Measurements from ENCODE around the gene WRNIP1.
"Not testable (repeated sequence)": the region's sequence is repeated elsewhere in the genome, so short reads cannot be mapped to it uniquely, and the experiment has no call there.

WRNIP1 gene

DNA sequence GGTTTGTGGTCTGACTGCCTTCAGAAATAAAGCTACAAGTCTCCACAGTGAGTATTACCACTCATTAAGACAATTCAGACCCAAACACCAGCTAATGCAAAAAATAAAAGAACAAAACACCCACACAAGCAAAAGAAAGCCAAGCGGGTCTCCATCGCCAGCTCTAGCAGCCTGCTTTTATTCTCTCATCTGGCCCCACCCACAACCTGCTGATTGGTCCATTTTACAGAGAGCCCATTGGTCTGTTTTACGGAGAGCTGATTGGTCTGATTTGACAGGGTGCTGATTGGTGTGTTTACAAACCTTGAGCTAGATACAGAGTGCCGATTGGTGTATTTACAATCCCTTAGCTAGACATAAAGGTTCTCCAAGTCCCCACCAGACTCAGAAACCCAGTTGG is 2.3 kb upstream of the WRNIP1 start:
- DNase-seq (ENCODE audit: low read depth in 2 of 2) = not testable (repeated sequence)

DNA sequence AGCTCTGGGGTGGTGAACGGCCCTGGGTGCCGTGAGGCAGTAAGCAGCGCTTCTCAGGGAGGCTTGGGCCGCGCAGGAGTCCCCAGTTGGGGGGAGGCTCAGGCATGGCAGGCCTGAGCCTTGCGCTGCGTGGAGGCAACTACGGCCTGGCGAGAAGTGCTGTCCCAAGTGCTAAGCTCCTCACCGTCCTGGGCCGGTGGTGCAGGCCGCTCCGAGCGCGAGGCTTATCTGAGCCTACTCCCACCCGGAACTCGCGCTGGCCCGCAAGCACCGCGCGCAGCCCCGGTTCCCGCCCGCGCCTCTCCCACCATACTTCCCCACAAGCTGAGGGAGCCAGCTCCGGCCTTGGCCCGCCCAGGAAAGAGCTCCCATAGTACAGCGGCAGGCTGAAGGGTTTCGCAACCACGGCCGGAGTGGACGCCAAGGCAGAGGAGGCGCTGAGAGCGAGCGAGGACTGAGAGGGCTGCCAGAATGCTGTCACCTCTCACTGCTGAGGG is 1.8 kb upstream of the WRNIP1 start:
- no peak for DNase-seq (ENCODE audit: low read depth in 2 of 2)

DNA sequence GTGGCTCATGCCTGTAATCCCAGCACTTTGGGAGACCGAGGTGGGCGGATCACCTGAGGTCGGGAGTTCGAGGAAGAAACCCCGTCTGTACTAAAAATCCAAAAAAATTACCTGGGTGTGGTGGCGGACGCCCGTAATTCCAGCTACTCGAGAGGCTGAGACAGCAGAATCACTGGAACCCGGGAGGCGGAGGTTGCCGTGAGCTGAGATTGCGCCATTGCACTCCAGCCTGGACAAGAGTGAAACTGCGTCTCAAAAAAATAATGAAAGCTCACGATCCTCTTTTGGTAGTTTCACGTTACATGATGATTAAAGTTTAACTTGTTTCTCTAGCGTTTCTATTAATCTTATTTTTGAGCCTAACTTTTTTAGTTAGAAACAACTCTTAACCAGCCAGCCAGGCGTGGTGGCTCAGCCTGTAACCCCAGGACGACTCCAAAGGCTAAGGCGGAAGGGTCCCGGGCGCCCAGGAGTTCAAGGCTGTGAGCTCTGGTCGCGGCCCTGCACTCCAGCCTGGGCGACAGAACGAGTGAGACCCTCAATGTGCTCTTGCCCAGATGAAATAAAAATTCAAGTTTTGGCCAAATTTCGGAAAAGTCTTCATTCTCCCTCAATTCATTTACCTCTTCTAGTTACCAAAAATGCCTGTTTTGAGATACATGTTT is 1.2 kb upstream of the WRNIP1 start:
- DNase-seq (ENCODE audit: low read depth in 2 of 2) = no peak

DNA sequence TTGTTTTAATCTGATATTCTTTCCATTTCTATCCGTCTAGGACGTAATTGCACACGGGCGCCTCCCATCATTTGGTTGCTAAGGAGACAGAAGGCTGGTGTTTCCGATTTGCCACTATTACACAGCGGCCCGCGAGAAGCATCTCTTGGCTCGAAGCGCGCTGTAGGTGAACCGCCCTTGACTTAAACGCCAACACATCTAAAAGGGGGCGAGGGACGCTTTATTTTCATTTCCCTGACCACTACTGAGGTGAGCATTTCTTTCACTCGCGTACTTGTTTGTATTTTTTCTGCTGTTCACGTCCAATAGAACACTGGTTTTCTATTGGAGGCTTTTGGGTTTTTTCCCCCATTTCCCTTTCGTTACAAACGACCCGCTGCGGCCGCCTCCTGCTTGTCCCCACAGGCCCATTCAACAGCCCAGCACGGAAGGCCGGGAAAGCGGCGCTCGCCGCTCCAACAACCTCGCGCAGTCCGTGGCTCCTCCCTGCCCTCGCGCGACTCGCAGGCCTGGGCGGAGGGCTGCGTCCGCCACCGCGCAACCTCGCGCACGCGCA is 505 bp upstream of the WRNIP1 start:
- peak in 1 of 2 experiments; percentile 20 for DNase-seq (ENCODE audit: low read depth in 2 of 2)

DNA sequence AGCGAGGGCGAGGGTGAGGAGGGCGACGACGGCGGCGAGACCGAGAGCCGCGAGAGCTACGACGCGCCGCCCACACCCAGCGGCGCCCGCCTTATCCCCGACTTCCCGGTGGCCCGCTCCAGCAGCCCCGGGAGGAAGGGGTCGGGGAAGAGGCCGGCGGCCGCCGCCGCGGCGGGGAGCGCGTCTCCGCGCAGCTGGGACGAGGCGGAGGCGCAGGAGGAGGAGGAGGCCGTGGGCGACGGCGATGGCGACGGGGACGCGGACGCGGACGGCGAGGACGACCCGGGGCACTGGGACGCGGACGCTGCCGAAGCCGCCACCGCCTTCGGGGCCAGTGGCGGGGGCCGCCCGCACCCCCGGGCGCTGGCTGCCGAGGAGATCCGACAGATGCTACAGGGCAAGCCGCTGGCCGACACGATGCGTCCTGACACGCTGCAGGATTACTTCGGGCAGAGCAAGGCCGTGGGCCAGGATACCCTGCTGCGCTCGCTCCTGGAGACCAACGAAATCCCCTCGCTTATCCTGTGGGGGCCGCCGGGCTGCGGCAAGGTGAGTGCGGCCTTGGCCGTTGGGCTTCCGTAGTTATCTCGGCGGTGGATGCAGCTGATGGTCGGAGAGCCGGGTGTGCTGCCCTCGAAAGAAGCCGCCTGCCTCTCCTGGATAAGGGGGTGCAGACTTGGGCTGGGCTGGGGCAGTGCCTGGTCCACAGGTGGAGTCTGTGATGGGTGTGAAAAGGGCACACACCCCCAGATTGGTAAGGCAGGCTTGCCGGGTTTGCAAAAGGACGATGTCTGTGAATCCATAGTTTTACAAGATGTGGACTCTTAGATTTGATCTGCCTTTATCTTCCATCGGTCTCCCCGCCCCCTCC is 938 bp downstream of the WRNIP1 start:
- DNase-seq (ENCODE audit: low read depth in 2 of 2) = no peak

DNA sequence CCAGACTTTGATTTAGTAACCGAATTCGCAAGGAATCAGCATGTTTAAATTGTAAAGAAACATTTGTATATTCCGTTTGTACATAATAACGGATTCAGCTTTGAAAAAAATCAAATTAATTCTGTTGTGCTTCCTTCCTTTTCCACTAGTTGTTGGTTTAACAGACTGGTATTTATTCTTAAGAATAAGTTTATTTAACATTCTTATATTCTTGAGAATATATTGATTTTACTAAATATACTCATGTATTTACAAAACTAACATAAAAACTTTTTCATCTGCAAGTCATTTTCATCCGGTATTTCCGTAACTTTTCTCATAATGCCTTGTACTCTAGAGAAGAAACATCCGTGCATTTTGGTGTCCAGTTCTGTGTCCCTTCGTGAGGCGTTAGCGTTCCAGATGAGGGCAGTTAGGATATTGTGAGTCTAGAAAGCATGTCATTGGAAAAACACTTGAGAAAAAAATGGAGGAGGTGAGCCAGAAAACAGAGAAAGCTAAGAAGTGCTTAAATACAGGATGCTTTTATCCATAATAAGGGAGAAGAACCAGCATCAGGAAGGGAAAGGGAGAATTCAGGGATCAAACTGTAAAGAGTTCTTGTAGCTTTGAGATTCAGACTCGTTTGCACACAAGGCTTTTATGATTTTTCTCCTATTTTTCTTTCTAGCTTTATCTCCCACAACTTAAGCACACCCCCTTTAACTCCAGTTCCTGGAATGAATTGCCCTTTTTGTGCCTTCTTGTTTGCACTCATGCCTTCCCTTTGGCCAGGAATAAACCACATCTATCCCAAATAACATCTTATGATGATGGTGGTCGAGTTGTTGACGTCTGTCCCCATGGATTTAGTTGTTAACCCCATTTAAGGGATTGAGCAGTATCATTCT is 1.8 kb downstream of the WRNIP1 start:
- no peak for DNase-seq (ENCODE audit: low read depth in 2 of 2)

DNA sequence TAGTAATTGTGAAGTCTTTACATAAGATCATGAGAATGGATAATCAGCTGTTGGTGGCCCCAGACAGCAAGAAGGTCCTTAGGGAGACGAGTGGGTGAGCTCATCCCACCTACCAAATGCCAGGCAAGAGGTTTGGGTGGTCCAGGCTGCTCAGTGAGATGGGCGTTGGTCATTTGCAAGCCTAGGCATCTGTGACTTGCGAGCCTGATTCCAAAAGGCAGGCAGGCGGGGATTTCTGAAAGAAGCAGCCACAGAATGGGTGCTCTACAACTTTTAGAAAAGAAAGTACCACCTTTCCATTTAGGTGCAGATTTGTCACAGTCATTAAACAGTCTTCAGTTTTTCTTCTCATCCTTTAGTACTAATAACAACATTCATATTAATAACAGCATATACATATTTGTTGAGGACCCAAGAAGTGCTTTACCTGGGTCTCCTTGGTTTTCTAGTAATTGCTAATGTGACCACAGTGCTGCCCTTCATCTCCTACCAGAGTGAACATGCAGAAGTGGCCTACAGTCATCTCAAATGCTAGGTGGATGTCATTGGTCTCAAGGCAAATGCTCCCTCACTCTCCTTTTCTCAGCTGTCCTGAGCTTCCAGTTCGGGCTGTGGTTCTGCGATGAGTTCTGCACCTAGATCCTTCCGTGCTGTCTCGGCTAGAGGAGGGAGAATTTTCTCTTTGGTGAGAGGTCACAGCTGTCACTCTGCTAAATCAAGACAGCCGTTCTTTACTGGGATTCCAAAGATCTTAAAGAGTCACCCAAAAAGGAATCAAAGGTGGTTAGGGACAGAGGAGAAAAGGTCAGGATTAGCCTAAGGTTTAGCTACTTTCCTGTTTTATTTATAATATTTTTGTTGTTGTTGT is 2.7 kb downstream of the WRNIP1 start:
- DNase-seq (ENCODE audit: low read depth in 2 of 2) = no peak

DNA sequence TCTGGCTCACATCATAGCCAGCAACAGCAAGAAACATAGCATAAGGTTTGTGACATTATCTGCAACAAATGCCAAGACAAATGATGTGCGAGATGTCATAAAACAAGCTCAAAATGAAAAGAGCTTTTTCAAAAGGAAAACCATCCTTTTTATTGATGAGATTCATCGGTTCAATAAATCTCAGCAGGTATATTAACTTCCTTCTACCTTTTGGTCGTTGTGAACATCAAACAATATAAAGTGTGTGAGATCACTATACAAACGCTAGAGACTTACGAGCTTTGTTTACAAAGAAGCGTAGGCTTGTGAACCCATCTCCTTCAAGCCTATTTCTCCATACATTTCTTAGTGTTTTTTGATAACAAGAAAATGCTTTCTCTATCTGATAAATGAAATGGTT is 3.5 kb downstream of the WRNIP1 start:
- DNase-seq (ENCODE audit: low read depth in 2 of 2) = no peak

DNA sequence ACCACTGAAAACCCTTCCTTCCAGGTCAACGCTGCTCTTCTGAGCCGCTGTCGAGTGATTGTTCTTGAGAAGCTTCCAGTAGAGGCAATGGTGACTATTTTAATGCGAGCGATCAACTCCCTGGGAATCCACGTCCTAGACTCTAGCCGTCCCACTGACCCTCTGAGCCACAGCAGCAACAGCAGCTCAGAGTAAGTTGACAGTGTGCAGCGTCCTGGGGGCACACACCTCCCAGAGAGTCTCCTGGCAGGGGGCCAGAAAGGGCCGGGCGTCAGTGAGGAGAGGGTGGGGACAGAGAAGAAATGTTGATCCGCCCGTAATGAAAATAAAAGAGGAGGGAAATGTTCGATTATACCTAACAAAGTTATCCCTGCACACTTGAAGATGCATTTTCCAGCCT is 5.0 kb downstream of the WRNIP1 start:
- no peak for DNase-seq (ENCODE audit: low read depth in 2 of 2)

DNA sequence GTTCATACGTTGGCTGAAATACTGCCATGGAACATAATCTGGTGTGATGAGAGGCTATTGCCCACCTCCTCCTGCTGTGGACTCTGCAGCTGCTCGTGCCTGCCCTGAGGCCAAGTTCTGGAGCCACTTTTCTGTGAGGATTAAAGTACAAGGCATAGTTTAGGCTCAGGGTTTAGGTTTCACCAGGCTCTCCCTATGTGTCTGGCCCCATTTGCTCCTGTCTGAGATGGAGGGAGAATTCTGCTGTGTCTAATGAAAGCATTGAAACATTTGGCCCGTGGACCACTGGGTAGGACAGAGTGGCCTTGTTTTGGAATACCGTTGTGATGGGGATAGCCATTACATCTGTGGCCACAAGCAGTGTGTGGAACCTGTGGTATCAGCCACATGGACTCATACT is 5.9 kb downstream of the WRNIP1 start:
- DNase-seq (ENCODE audit: low read depth in 2 of 2) = no peak

DNA sequence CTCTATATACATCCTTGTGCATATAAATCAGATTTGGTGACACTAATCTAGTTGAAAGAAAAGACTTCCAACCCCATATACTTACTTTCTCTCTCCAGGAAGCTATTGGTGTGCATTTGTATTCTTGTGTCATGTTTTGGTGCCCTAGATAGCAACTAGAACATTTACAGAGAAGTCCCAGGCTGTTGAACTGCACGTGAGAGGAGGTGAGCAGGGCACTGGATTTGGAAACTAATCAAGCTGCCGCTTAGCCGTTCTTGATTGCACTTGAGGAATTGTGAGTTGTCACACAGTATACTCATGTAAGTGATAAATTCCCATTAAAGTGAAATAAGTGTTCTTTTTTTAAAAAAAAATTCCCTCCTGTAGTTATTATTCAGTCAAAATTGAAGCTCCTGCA is 7.6 kb downstream of the WRNIP1 start:
- no peak for DNase-seq (ENCODE audit: low read depth in 2 of 2)

DNA sequence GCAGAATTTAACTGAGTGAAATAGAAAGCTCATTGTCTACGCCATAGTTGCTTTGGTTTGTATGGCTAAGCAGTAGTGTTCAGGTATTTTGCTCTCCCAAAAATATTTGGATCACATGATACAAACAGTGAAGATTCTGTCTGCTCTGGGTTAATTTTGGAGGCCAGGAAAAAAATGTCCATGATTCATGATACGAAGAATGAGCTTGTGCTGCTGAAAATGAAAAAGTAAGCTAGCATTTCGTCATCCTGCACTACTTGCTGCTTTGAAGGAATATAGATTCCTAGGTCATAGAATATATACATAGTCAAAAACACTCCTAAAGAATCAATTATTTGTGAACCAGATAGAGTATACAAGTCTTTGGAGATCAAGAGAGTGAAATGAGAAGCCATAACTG is 8.3 kb downstream of the WRNIP1 start:
- DNase-seq (ENCODE audit: low read depth in 2 of 2) = no peak

DNA sequence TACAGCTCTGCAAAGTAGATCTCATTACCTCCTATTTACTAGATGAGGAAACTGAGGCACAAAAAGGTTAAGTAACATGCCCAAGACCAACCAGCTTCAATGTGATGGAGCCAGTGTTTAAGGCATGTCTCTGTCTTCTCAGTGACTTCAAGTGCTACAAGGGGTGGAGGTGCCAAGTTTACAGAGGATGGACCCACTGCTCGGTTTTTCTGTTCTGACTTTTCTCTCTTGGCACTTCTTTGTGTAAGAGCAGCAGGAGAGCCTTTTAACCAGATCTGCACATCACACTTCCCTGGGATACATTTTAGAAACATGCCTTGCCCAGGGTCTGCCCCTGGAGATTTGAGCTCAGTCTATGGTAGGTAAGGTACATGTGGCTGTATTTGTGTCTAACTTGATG is 9.8 kb downstream of the WRNIP1 start:
- no peak for DNase-seq (ENCODE audit: low read depth in 2 of 2)

DNA sequence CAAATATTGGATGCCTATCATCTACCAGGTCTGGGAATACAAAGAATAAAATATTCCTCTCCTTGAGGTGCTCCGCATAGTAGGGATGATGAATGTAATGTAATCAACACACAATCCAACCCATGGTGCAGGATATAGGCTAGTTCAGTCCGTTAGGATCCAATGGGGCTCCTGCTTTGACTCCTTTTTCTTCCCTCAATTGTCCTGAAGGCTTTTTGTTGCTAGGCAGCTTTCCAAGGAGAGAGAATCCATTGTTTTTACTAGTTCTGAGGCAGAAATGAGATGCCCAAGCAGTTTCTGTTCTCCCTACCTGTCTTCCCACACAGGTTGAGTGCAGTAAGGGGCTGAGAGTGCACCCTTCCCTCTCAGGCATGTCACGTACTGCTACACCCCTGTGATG is 12.1 kb downstream of the WRNIP1 start:
- DNase-seq (ENCODE audit: low read depth in 2 of 2) = no peak

DNA sequence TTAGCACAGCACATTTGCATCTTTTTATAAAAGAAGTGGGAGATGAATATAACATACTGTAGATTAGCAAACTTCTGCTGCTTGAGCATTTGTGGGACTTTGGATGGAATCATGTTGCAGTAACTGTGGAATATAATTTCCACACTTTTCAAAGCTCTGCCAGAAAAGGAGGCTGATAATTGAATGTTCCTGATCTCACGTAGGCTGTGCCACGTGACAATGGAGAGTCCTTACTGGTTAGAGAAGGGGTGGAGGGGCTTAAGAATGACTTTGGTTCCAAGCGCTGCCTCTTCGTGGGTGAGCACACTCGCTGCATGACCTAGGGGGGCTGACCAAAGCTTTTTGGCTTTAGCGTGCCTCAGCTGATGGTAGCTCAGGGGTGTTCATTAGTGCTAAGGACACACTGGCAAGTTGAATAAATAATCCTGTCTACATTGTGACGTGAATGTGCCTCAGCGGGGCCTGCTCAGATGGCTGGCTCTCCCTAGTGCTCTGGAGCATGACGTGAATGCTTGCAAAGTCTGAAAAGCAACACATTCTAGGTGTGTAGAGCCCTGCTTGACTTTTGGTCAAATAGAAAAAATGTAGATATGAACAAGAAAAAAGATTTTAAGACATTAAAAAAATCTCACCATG is 15.0 kb downstream of the WRNIP1 start:
- no peak for DNase-seq (ENCODE audit: low read depth in 2 of 2)

DNA sequence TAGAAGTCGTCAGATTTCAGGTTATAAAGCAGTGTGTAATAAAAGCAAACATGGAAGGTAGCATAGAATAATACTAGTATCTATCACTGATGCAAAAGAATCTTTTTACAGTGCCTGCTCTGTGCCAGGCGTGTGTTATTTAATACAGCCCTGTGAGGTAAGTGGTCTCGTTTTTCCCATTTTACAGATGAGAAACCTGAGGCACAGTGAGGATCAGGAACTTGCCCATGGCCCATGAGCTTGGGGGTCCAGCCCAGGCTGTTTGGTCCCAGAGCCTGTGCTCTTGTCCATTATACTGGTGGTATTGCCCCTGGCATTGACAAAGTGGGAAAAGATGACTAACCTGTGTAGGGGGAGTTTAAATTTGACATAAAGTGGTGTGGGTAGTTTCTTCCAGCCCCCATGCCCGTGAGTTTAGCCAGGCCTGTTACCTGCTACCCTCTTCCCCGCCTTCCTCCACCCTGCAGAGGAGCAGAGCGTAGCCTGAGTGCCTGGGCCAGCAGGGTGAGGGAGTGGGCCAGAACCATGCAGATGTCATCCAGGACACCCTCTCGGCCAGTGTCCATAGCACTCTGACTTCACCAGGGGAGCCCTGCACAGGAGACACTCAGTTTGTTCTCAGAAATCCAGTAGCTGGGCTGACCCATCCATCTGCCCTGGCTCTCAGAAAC is 16.6 kb downstream of the WRNIP1 start:
- DNase-seq (ENCODE audit: low read depth in 2 of 2) = no peak

DNA sequence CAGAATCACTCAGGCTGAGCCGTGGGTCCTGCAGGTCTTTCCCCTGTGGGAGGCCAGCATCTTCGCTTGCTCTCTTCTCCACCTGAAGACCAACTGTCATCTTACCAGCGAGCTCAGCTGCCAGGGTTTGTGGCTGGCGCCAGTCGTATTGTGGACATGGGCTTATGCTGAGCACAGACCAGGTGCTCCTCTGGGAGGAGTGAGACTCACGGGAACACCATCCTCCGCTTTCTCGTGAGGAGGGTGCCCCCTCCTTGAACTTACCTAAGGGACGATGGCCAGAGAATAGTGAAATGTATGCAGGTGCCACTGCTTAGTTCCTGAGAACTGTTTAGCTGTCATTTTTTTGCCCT is 17.1 kb downstream of the WRNIP1 start:
- no peak for DNase-seq (ENCODE audit: low read depth in 2 of 2)

DNA sequence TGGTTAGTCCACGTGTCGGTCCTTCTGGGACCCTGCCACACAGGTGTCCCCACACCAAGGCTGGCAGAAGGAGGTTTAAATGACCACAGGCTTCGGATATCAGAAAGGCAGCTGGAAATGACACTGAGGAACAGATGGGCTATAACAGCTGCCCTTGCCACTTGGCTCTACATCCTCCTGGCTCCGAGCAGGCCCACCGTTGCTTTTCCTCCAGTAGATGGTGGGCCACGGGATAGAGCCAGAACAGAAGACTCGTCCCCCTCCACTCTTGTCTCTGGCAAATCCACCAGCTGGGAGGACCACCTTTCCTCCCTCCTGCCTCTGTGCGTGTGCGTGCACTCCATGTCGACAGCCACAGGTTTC is 17.6 kb downstream of the WRNIP1 start:
- DNase-seq (ENCODE audit: low read depth in 2 of 2) = no peak

DNA sequence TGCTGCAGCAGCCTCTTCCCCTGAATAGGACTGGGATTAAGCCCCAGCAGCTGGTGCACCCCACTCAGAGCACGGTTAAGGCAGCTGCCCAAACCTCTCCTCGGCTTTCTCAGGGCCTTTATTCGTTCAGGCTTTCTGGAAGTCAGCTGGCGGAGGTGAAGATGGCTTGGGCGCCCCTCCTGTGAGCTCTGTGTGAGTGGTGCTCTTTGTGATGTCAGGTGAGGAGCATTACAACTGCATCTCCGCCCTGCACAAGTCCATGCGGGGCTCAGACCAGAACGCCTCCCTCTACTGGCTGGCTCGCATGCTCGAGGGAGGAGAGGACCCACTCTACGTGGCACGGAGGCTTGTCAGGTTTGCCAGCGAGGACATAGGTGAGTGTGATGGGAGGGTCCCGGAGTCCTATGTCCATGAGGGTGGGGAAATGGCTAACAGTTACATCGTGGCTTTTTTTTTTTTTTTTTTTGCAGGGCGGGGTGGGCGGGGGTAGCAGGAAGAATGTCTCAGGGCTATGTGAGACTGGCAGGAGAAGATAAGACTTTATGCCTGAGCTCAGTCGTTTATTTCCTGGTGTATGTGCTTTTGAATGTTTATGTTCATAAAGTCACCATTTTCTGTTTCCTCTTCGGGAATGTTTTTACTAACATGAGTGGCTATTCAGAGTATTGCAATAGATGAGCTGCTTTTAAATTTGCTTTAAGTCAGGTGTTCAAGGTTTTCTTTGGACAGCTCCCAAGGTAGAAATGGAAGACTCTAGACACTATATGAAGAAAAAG is 18.2 kb downstream of the WRNIP1 start:
- no peak for DNase-seq (ENCODE audit: low read depth in 2 of 2)

Data from fibroblast of skin of left quadriceps (primary cell).